Measurements from ENCODE around the gene KIF22. TPM values are rescaled to one million over a fixed set of nuclear protein-coding genes. Genes with fewer than 3 reads are reported as not detected.
A peak's percentile ranks its signal among the peaks of the same experiment; 100 is the strongest.
"Not testable (repeated sequence)": the region's sequence is repeated elsewhere in the genome, so short reads cannot be mapped to it uniquely, and the experiment has no call there.

Gene KIF22
- total RNA-seq, 1 donor from 2014 or later, result 78.3 TPM

DNA sequence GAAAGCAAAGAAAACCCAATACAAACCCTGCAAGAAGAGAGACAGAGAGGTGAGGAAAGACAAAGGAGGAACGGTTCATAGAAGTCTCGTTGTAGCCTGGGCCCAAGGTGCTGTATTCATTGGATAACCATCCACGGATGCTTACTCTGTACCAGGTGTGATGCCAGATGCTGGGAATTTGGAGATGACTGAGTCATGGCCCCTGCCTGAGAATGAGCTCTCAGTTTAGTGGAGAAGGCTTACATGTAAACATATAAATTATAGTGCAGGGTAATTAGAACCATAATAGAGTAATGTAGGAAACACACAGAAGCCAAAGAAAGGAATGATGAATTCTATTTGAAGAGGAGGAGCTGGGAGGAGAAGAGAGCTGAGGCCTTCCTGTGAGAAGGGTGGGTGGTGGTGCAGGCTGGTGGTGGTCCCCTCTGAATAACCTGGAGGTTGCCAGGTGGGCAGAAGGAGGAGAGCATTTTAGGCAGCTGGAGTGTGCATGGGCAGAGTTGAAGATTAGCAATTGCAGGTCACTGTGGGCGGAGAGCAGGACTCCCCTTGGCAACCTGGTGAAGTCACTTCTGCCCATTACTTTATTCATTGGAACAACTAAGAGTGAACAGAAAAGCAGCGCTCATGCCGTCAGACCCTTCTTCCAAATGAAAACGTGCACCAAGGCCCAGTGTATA lies 20.2 kb upstream of the KIF22 start:
- no peak for DNase-seq (ENCODE audit: low spot score in 2 of 2, unreplicated experiment in 2 of 2)
- no peaks in the 10 kb centered on the region for H3K36me3 Mint-ChIP-seq
- H3K27me3 Mint-ChIP-seq (ENCODE audit: low read depth), result no peaks in the 10 kb centered on the region
- peak overlapping the region; percentile 66 for H3K27ac Mint-ChIP-seq
- no peak overlapping the region for H3K4me3 Mint-ChIP-seq
- peaks cover 16% of the 10 kb centered on the region for H3K4me1 Mint-ChIP-seq
- no peaks in the 10 kb centered on the region for H3K9me3 Mint-ChIP-seq
- TF ChIP-seq, protein P1, sequence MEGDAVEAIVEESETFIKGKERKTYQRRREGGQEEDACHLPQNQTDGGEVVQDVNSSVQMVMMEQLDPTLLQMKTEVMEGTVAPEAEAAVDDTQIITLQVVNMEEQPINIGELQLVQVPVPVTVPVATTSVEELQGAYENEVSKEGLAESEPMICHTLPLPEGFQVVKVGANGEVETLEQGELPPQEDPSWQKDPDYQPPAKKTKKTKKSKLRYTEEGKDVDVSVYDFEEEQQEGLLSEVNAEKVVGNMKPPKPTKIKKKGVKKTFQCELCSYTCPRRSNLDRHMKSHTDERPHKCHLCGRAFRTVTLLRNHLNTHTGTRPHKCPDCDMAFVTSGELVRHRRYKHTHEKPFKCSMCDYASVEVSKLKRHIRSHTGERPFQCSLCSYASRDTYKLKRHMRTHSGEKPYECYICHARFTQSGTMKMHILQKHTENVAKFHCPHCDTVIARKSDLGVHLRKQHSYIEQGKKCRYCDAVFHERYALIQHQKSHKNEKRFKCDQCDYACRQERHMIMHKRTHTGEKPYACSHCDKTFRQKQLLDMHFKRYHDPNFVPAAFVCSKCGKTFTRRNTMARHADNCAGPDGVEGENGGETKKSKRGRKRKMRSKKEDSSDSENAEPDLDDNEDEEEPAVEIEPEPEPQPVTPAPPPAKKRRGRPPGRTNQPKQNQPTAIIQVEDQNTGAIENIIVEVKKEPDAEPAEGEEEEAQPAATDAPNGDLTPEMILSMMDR (IDR thresholded peaks at IDR 0.05; ENCODE audit: unreplicated experiment), result no peak

DNA sequence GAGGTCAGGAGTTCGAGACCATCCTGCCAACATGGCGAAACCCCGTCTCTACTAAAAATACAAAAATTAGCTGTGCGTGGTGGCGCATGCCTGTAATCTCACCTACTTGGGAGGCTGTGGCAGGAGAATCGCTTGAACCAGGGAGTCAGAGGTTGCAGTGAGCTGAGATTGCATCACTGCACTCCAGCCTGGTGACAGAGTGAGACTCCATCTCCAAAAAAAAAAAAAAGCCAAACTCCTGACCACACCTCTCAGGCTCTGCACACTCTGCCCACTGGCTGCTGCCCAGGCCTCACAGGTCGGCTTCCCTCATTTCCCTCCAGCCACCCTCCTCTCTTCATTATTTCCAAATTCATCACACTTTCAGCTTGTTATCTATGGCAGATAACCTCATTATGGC lies 18.2 kb upstream of the KIF22 start:
- not testable (repeated sequence) for H3K36me3 Mint-ChIP-seq; H3K27me3 Mint-ChIP-seq (ENCODE audit: low read depth); DNase-seq (ENCODE audit: low spot score in 2 of 2, unreplicated experiment in 2 of 2); H3K9me3 Mint-ChIP-seq; H3K4me3 Mint-ChIP-seq
- Mint-ChIP-seq H3K4me1 (peaks cover 13% of the 10 kb centered on the region), H3K27ac (peak overlapping the region; percentile 34)

DNA sequence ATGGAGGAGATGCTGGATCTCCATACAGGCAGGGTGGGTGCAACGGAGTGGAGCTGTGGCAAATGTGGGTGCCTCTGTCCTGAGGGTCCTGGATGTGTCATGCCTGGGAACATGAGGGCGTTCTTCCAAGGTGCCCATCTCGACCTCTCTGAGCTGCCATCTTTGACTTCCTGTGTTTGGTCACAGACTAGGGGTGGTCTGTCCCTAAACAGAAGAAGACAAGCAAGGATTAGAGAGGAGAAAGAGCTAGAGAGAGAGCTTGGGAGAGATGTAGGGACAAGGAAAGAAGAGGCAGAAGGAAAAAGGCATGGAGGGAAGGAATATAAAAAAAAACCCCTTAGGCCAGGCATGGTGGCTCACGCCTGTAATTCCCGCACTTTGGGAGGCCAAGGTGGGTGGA lies 15.8 kb upstream of the KIF22 start:
- Mint-ChIP-seq H3K36me3 (no peaks in the 10 kb centered on the region), H3K27ac (no peak overlapping the region), H3K9me3 (no peaks in the 10 kb centered on the region), H3K4me3 (no peak overlapping the region), H3K4me1 (peaks cover 29% of the 10 kb centered on the region), H3K27me3 (ENCODE audit: low read depth) (no peaks in the 10 kb centered on the region)
- no peak for DNase-seq (ENCODE audit: low spot score in 2 of 2, unreplicated experiment in 2 of 2)
- TF ChIP-seq, protein P1 (IDR thresholded peaks at IDR 0.05; ENCODE audit: unreplicated experiment), result no peak

DNA sequence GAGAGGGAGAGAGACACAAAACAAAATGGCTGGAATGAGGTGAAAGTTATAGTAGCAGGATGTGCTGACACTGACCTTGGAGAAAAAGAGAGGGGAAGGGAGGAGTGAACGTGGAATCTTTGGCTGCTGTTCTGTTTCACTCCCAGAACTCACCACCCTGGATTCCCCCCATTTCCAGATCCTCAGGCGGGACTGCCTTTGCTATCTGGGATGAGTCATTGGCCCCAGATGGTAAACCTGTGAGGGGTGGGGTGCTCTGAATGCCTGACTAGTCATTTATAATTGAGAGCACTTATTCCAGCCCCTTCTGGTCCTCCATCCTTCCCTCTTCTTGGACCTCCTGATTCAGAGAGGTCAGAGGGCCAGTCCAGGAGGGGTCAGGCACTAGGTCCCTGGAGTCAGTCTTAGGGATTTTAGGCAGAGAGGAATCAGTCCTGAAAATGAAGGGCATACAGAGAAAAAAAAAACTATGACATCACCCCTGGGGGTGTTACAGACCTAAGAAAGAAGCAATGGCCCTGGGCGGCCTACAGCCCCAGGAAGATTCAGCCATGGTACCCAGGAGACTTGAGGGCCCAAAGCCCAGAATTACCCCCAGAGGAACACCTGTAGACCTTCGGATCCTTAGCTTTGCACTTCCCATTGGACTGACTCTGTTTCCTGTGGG lies 14.7 kb upstream of the KIF22 start:
- TF ChIP-seq, protein P1 (IDR thresholded peaks at IDR 0.05; ENCODE audit: unreplicated experiment), result no peak
- H3K4me3 Mint-ChIP-seq, result no peak overlapping the region
- H3K9me3 Mint-ChIP-seq, result no peaks in the 10 kb centered on the region
- DNase-seq (ENCODE audit: low spot score in 2 of 2, unreplicated experiment in 2 of 2), result no peak
- H3K27ac Mint-ChIP-seq, result no peak overlapping the region
- H3K27me3 Mint-ChIP-seq (ENCODE audit: low read depth), result no peaks in the 10 kb centered on the region
- peaks cover 33% of the 10 kb centered on the region for H3K4me1 Mint-ChIP-seq
- no peaks in the 10 kb centered on the region for H3K36me3 Mint-ChIP-seq

DNA sequence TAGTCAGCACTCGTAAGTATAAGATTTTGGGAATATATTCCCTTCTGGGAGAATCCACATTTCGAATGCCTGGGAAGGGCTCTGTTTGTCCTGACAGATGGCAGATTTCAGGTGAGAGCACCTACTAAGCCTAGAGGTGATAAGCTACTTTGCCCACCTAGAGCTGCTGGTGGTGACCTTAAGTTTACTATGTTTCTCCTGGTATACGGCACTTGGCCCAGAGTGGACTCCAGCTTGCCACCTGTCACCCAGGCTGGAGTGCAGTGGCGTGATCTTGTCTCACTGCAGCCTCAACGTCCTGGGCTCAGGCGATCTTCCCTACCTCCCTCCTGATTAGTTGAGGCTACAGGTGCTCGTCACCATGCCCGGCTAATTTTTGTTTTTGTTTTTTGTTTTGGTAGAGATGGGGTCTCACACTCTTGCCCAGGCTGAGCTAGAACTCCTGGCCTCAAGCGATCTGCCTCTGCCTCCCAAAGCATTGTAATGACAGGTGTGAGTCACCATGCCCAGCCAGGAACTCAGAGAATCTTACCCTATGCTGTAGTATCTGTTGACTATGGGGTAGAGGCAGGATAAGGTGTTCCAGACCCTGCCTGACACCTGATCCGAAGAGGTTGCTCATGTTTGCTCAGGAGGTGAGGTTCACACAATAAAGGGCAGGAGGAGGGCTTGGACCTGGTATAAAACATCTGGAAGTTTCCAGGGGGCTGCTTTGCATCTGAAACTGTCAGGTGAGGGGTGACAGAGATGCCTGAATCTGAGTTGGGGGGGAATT lies 12.8 kb upstream of the KIF22 start, which contains the start of gene ZG16:
Gene ZG16 (plus strand): TSS at position 681 of the 775 bp plus-strand sequence. CDS start 1,011 bp downstream, outside the sequence.
- TF ChIP-seq, protein P1 (IDR thresholded peaks at IDR 0.05; ENCODE audit: unreplicated experiment), result no peak
- Mint-ChIP-seq H3K4me1 (peaks cover 40% of the 10 kb centered on the region), H3K27ac (peak within 1 kb of the TSS; percentile 95), H3K4me3 (no peak within 1 kb of the TSS), H3K36me3 (no peaks in the 10 kb centered on the region), H3K9me3 (no peaks in the 10 kb centered on the region), H3K27me3 (ENCODE audit: low read depth) (no peaks in the 10 kb centered on the region)
- DNase-seq (ENCODE audit: low spot score in 2 of 2, unreplicated experiment in 2 of 2), result no peak

DNA sequence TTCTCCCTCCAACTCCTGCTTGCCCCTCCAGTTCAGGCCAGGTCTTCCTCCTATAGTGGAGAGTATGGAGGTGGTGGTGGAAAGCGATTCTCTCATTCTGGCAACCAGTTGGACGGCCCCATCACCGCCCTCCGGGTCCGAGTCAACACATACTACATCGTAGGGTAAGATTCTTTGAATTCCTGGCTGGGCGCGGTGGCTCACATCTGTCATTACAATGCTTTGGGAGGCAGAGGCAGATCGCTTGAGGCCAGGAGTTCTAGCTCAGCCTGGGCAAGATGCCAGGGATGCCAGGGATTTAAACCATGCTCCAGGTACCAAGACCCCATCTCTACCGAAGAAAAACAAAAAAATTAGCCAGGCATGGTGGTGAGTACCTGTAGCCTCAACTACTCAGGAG lies 11.1 kb upstream of the KIF22 start:
- peak overlapping the region; percentile 95 for H3K27ac Mint-ChIP-seq
- TF ChIP-seq, protein P1 (IDR thresholded peaks at IDR 0.05; ENCODE audit: unreplicated experiment), result no peak
- H3K27me3 Mint-ChIP-seq (ENCODE audit: low read depth), result no peaks in the 10 kb centered on the region
- H3K9me3 Mint-ChIP-seq, result no peaks in the 10 kb centered on the region
- H3K4me3 Mint-ChIP-seq, result no peak overlapping the region
- peak; percentile 37 to 62 for DNase-seq (ENCODE audit: low spot score in 2 of 2, unreplicated experiment in 2 of 2)
- no peaks in the 10 kb centered on the region for H3K36me3 Mint-ChIP-seq
- peaks cover 56% of the 10 kb centered on the region for H3K4me1 Mint-ChIP-seq

DNA sequence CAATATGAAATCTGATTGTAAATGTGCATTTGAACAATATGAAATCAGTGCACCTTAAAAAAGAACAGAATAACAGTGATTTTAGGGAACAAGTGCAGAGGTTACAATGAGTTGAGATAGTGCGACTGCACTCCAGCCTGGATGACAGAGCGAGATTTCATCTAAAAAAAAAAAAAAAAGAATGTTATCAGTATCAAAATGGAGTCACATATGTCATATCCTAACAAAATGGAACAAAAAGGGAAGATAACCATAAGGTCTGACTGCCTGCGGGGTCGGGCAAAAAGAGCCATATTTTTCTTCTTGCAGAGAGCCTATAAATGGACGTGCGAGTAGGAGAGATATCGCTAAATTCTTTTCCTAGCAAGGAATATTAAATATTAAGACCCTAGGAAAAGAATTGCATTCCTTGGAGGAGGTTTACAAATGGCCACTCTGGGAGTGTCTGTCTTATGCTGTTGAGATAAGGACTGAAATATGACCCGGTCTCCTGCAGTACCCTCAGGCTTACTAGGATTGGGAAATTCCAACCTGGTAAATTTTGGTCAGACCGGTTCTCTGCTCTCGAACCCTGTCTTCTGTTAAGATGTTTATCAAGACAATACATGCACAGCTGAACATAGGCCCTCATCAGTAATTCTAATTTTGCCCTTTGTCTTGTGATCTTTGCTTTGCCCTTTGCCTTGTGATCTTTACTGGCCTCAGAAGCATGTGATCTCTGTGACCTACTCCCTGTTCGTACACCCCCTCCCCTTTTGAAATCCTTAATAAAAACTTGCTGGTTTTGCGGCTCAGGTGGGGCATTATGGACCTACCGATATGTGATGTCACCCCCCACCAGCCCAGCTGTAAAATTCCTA lies 7.2 kb upstream of the KIF22 start:
- Mint-ChIP-seq H3K27ac (peak overlapping the region; percentile 95), H3K4me1 (peaks cover 60% of the 10 kb centered on the region)
- H3K36me3 Mint-ChIP-seq; DNase-seq (ENCODE audit: low spot score in 2 of 2, unreplicated experiment in 2 of 2); H3K27me3 Mint-ChIP-seq (ENCODE audit: low read depth); H3K4me3 Mint-ChIP-seq; H3K9me3 Mint-ChIP-seq: not testable (repeated sequence)

Data from mesothelial cell of epicardium (in vitro differentiated cells).